ENCODE measurements around the gene TRAIP.

The TRAIP gene

DNA sequence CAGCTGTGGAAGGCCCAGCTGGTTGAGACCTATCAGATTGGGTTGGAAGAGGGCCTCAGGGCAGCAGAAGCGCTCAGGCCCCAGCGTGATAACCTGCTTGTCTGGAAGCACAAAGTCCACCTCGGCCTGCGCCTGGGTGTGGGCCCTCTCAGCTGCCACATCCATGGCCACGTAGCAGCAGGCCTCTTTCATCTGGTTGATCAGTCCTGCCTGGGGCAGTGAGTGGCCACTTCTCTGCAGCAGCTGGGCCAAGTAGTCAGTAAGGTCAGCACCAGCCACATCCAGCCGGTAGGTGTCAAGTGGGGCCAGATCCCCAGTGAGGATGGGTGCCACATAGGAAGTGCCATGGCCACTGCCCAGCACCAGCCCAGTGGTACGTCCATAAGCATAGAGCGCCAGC lies 17.3 kb upstream of the TRAIP start:
- no peak for DNase-seq (ENCODE audit: low read depth in 2 of 2)

GRCh38 chr3:49872801-49873281 lies 16.5 kb upstream of the TRAIP start:
- no peak for DNase-seq (ENCODE audit: low read depth in 2 of 2)

GRCh38 chr3:49871531-49872153 lies 15.3 kb upstream of the TRAIP start:
- DNase-seq (ENCODE audit: low read depth in 2 of 2), result no peak

- no peak for DNase-seq (ENCODE audit: low read depth in 2 of 2)
Observed at GRCh38 chr3:49869525-49870126, 13.3 kb upstream of the TRAIP start, which contains the start of gene CAMKV. CAMKV (minus strand) TSS chr3:49869906; CDS start chr3:49862388, 7,518 bp downstream.

GRCh38 chr3:49868862-49869466 lies 12.6 kb upstream of the TRAIP start:
- no peak for DNase-seq (ENCODE audit: low read depth in 2 of 2)

- DNase-seq (ENCODE audit: low read depth in 2 of 2), result no peak
Observed at GRCh38 chr3:49867871-49868321, 11.5 kb upstream of the TRAIP start.

DNA sequence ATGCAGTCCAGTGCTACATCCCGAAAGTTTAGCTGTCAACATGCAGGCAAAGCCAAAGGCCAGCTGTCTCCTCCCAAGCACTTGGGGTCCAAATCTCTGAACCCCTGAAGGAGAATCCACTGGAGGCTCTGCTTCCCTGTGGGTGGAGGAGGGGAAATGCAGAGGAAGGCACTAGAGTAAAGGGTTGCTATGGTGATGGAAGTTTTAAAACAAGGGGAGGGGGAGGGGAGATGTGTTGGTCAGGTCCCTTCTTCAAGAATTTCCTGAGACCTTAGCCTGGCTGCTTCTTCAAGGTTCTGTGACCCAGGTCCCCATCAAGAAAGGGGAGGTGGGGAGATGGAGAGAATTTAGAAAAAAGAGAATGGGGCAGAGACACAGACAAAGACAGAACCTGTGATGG lies 11.0 kb upstream of the TRAIP start:
- DNase-seq (ENCODE audit: low read depth in 2 of 2), result no peak

- no peak for DNase-seq (ENCODE audit: low read depth in 2 of 2)
Observed at GRCh38 chr3:49865198-49865784, 8.9 kb upstream of the TRAIP start.

DNA sequence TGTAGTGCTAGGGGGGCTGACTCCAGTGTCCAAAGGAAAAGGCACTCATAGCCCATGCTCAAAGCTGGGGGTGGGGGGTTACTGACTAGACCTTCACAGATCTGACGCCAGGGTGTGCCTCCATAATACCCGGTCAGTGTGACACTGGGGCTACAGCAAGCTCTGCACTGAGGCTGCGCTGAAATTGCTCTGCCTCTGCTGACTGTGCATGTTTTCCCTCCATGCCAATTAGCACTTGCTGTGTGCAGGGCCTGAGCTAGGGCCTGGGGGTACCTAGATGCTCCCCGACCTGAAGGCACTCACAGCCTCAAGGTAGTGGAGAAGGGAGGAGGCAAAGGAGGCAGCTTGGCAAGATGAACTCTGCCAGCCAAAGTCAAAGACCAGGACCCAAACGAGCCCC lies 8.1 kb upstream of the TRAIP start:
- DNase-seq (ENCODE audit: low read depth in 2 of 2), result no peak

- DNase-seq (ENCODE audit: low read depth in 2 of 2), result no peak
Observed at GRCh38 chr3:49859576-49860305, 3.4 kb upstream of the TRAIP start.

- DNase-seq (ENCODE audit: low read depth in 2 of 2), result no peak
Observed at GRCh38 chr3:49855662-49856061, 702 bp downstream of the TRAIP start.

DNA sequence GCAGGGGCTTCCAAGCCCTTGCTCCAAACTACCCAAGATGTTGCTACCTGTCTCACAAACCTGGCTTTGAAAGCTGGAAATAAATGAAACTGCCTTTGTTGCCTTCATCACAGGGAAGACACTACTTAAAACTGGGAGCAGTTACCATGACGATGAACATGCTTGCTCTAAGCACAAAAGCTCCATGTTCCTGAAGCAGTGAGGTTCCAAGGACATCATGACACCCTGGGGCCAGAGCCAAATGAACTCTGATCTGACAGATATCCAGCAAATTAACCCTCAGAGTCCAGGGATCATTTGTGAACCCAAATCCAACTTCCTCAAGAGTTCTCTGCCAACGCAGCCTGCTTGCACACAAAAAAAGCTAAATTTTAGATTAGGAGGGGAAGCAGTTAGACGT lies 10.7 kb downstream of the TRAIP start:
- no peak for DNase-seq (ENCODE audit: low read depth in 2 of 2)

DNA sequence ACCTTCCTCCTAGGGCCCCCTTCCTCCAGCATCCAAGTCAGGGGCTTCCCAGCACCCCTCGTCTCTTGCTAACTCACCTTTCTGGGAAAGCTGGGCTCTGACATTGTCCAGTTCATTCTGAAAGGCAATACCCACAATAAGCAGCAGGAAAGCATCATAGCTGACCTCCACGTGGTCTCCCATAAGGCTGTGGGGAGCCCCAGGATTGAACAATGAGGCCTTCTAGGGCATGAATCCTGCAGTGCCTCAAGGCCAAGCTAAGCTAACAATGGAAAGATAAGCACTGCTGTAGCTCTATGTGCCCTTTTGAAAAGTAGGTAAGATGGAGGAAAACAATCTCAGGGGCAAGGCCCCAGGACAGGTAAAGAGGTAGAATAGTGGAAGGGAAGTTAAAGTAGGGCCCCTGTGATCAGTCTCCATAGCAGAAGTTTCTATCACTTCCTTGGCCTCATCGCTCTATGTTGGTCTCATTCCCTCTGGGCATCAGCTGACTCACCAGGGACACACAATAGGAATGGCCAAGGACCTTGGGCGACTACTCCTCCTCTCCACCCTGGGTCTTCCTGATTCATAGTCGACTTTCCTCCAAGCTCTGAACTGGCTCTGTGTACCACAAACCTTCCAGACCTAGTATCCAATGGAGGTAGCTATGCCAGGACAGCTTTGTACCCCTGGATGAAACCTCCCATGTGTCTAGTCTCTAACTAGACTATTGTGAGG lies 11.7 kb downstream of the TRAIP start:
- no peak for DNase-seq (ENCODE audit: low read depth in 2 of 2)

DNA sequence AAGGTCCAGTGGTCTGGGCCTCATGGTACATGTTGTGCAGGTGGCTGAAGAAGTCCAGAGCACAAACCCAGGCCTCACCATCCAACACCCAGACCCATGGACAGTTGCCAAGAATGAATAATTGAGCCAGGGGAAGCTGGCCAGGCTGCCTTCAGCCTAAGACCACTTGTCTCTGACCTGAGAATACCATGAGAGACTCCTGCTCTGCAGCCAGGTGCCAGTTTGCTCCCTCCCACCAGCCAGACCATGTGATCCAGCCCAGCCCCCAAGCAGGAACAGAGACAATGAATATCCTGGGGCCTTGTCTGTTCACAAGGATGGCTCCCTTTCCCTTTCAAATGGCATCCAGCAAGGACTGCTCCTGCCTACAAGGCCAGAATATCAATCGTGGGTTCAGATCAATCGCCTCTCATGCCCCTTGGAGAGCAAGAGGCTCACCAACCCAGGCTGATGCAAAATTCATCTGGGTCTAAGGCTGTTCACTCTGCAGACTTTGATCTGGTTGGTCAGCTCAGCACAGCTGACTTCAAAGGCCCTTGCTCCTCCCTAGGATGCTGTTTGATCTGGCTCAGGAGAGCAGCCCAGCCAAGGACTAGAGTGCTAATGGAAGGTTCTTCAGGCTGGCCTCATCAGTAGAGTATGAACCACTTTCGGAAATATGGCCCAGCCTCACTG lies 13.4 kb downstream of the TRAIP start:
- DNase-seq (ENCODE audit: low read depth in 2 of 2), result no peak

DNA sequence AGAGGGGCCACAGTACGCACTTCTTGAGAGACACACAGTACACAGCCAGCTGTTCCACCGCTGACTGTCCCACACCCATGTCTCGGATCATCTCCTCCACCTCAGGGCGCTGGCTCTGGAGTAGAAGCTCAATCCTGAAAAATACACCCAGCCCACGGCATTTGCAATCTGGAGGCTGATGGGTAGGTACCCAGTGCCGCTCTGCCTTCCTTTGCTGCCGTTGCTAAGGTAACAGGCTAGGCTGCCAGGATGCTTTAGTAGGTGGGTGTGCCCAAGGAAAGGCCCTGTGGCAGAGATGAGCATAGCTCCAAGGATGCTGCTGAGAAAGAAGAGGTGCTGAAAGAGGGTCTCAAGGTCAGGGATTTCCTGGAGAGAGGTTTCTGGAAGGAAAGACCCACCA lies 14.6 kb downstream of the TRAIP start:
- no peak for DNase-seq (ENCODE audit: low read depth in 2 of 2)

- DNase-seq (ENCODE audit: low read depth in 2 of 2), result no peak
Observed at GRCh38 chr3:49841126-49841696, 15.2 kb downstream of the TRAIP start.

GRCh38 chr3:49840388-49840787 lies 16.0 kb downstream of the TRAIP start:
- DNase-seq (ENCODE audit: low read depth in 2 of 2), result no peak

DNA sequence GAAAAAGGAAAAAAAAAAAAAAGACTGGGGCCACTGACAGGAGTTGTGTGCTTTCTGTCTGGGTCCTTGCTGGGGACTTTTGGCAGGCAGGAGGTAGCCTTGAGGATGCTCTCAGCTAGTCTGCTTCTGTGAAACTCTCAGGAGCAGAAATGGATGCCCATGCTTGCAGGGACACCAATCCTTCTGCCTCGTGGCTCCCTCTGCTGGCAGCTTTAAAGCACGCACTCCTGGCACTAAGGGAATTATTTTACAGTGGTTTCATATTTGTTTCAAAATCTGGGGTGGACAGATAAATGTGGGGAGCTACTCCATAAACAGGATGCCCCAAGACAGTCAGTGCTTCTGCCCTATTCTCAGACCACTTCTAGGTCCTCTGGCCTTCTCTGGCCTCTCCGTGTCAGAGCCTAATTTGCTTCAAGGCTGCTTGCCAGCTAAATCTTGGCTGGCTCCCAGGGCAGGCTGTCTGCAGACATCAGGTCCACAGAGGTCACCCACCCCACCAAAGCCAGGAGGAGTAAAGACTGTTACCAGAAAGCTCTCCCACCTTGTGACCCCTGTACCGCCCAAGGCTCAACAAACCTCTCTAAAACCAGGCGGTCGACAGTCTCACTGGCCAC lies 17.1 kb downstream of the TRAIP start:
- peak; percentile 64 to 67 for DNase-seq (ENCODE audit: low read depth in 2 of 2)

DNA sequence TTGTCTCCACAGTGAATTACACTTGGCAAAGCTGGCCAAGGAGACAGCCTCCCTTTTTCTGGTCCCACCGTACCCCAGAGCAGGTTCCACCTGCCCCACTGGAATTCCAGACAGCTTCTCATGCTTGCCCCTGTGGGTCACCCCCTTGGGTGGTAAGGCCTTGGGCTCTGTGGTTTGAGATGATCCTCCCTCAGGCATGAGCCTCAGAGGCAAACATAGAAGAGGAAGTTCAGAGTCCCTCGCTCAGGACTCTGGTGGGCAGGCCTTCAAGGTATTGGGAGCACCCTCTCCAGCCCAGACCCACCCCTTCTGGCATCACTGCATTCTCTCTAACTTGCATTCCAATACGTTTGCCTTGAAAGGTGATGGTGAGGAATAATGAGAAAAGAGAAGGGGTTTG lies 25.0 kb downstream of the TRAIP start:
- no peak for DNase-seq (ENCODE audit: low read depth in 2 of 2)

DNA sequence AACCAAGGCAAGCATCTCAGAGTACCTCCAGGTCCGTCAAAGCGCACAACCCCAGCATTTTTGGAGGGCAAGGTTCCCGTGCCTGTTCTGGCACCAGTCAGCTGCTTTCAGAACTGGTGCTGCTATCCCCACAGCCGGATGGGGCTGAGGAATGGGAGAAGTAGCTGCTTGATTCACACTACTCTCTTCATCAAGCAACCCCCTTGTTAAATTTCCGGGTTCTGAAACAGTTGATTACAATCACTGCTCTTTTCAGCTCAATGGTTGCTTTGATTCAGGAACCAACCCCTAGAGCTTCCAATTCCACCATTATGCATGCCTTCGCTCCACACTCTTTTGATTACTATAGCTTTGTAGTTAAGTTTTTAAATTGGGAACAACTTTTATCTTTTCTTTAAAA lies 30.3 kb downstream of the TRAIP start:
- DNase-seq (ENCODE audit: low read depth in 2 of 2), result no peak
